HTR-8/SVneo (cell line): Measurements from ENCODE around the gene MYL5.
A peak's percentile ranks its signal among the peaks of the same experiment; 100 is the strongest.
"Not testable (repeated sequence)": the region's sequence is repeated elsewhere in the genome, so short reads cannot be mapped to it uniquely, and the experiment has no call there.

ENCODE experiments used
- DNase-seq: peaks from one replicate; pipeline ENCODE4 v3.0.0; 2011; ENCODE audit warnings: low spot score, mixed read lengths; ENCODE audit not compliant: insufficient read length
- FAIRE-seq: peaks from 2 replicates; lab custom pipeline; 2011; peaks lifted over from hg19 to GRCh38; lab: Jason Lieb, UNC

MYL5 gene

GRCh38 chr4:674172-675035, at the start of gene MYL5, which contains the start of gene ATP5ME:
Gene MYL5 (plus strand): TSS chr4:674542. CDS start chr4:678027, 3,485 bp downstream.
Gene ATP5ME (minus strand): TSS chr4:674276. CDS start chr4:674247, 29 bp downstream.
- FAIRE-seq (peak; percentile 99), DNase-seq (peak; percentile 99)

GRCh38 chr4:624705-625590, 49.4 kb upstream of the MYL5 start, which contains the start of gene PDE6B:
Gene PDE6B (plus strand): TSS chr4:625573. CDS start chr4:625627, 54 bp downstream.
- DNase-seq, result no peak
- FAIRE-seq, result no peak

- no peak for FAIRE-seq
- no peak for DNase-seq
Measured at GRCh38 chr4:625631-626161, 48.6 kb upstream of the MYL5 start.

GRCh38 chr4:626201-627091, 47.9 kb upstream of the MYL5 start:
- no peak for DNase-seq
- FAIRE-seq, result no peak

- DNase-seq (no peak), FAIRE-seq (no peak)
Measured at GRCh38 chr4:627347-628125, 46.8 kb upstream of the MYL5 start.

- no peak for FAIRE-seq
- DNase-seq, result no peak
Measured at GRCh38 chr4:628311-628741, 46.0 kb upstream of the MYL5 start.

GRCh38 chr4:628821-629635, 45.3 kb upstream of the MYL5 start:
- FAIRE-seq, result no peak
- no peak for DNase-seq

- DNase-seq (no peak), FAIRE-seq (no peak)
Measured at GRCh38 chr4:629636-629914, 44.8 kb upstream of the MYL5 start.

GRCh38 chr4:629915-630641, 44.3 kb upstream of the MYL5 start:
- no peak for DNase-seq
- FAIRE-seq, result no peak

GRCh38 chr4:630656-631055, 43.7 kb upstream of the MYL5 start:
- FAIRE-seq, result no peak

GRCh38 chr4:632196-632790, 42.0 kb upstream of the MYL5 start:
- FAIRE-seq (peak; percentile 51), DNase-seq (no peak)

More at GRCh38 chr4:630656-631055, 43.7 kb upstream of the MYL5 start:
- DNase-seq, result no peak

- FAIRE-seq (no peak), DNase-seq (no peak)
Measured at GRCh38 chr4:632926-633325, 41.4 kb upstream of the MYL5 start.

GRCh38 chr4:633406-633805, 40.9 kb upstream of the MYL5 start:
- DNase-seq, result no peak
- no peak for FAIRE-seq

GRCh38 chr4:633976-634598, 40.3 kb upstream of the MYL5 start:
- DNase-seq (no peak), FAIRE-seq (no peak)

GRCh38 chr4:634599-634985, 39.8 kb upstream of the MYL5 start:
- no peak for DNase-seq
- no peak for FAIRE-seq

- FAIRE-seq, result peak; percentile 83
Measured at GRCh38 chr4:635066-635835, 39.1 kb upstream of the MYL5 start.

More at GRCh38 chr4:635066-635835, 39.1 kb upstream of the MYL5 start:
- not testable (repeated sequence) for DNase-seq
